GM18498 (cell line): Measurements from ENCODE around the gene IFNG.
A peak's percentile ranks its signal among the peaks of the same experiment; 100 is the strongest.
"Not testable (repeated sequence)": the region's sequence is repeated elsewhere in the genome, so short reads cannot be mapped to it uniquely, and the experiment has no call there.

Experiments
- ATAC-seq: cut with Tn5 transposase; IDR thresholded peaks from one replicate; pipeline ENCODE4 v1.9.1; 2021; ENCODE audit warnings: mild to moderate bottlenecking, moderate library complexity; ENCODE audit not compliant: unreplicated experiment

IFNG gene

GRCh38 chr12:68159681-68160304 lies at the start of gene IFNG:
IFNG (minus strand) TSS chr12:68159740; CDS start chr12:68159615, 125 bp downstream.
- ATAC-seq: peak; percentile 62

GRCh38 chr12:68209048-68209728 lies 49.6 kb upstream of the IFNG start:
- ATAC-seq: not testable (repeated sequence)

GRCh38 chr12:68207276-68207675 lies 47.7 kb upstream of the IFNG start:
- no peak for ATAC-seq

GRCh38 chr12:68206446-68206845 lies 46.9 kb upstream of the IFNG start:
- no peak for ATAC-seq

GRCh38 chr12:68203460-68203875 lies 43.9 kb upstream of the IFNG start:
- ATAC-seq: no peak

GRCh38 chr12:68200854-68201253 lies 41.3 kb upstream of the IFNG start:
- ATAC-seq: no peak

GRCh38 chr12:68199127-68199526 lies 39.6 kb upstream of the IFNG start:
- no peak for ATAC-seq

GRCh38 chr12:68198507-68199086 lies 39.1 kb upstream of the IFNG start:
- no peak for ATAC-seq

- ATAC-seq: no peak
These were observed 30.8 kb upstream of the IFNG start for GRCh38 chr12:68190301-68190700.

GRCh38 chr12:68189821-68190242 lies 30.3 kb upstream of the IFNG start:
- no peak for ATAC-seq

GRCh38 chr12:68185598-68185997 lies 26.1 kb upstream of the IFNG start:
- ATAC-seq: no peak

- no peak for ATAC-seq
These were observed 21.5 kb upstream of the IFNG start for GRCh38 chr12:68180792-68181744.

- ATAC-seq: no peak
These were observed 19.4 kb upstream of the IFNG start for GRCh38 chr12:68178774-68179439.

GRCh38 chr12:68178184-68178583 lies 18.6 kb upstream of the IFNG start:
- no peak for ATAC-seq

- ATAC-seq: no peak
These were observed 18.0 kb upstream of the IFNG start for GRCh38 chr12:68177562-68177961.

- ATAC-seq: no peak
These were observed 16.7 kb upstream of the IFNG start for GRCh38 chr12:68176257-68176656.

GRCh38 chr12:68175557-68176061 lies 16.1 kb upstream of the IFNG start:
- ATAC-seq: peak; percentile 91

- not testable (repeated sequence) for ATAC-seq
These were observed 15.2 kb upstream of the IFNG start for GRCh38 chr12:68174761-68175160.

GRCh38 chr12:68173792-68174191 lies 14.3 kb upstream of the IFNG start:
- ATAC-seq: no peak

- ATAC-seq: no peak
These were observed 11.2 kb upstream of the IFNG start for GRCh38 chr12:68170726-68171125.
